Colonic mucosa (tissue), 4 donors: ENCODE measurements around the gene CYBRD1. TPM values are rescaled to one million over a fixed set of nuclear protein-coding genes. Genes with fewer than 3 reads are reported as not detected.

Experiments
- DNase-seq: peaks from one replicate; pipeline ENCODE4 v3.0.0-alpha.2; 2020
- H3K27ac ChIP-seq: fragments of 200-600 bp; one replicate; pipeline ENCODE4 v1.8.0; 2021
- H3K27me3 ChIP-seq: fragments of 200-600 bp; one replicate; pipeline ENCODE4 v1.8.0; 2021
- H3K36me3 ChIP-seq: fragments of 200-600 bp; one replicate; pipeline ENCODE4 v1.8.0; 2021
- H3K4me1 ChIP-seq: fragments of 200-600 bp; one replicate; pipeline ENCODE4 v1.8.0; 2021; ENCODE audit warnings: mild to moderate bottlenecking
- H3K4me3 ChIP-seq: fragments of 200-600 bp; one replicate; pipeline ENCODE4 v1.8.0; 2021
- H3K9ac ChIP-seq, 2 donors: one replicate each; pipeline ENCODE4 v1.7.0; 2013; ENCODE audit warnings: control low read depth in 2 of 2, low read depth in 2 of 2, low read length in 2 of 2
- H3K9me3 ChIP-seq: fragments of 200-600 bp; one replicate; pipeline ENCODE4 v1.8.0; 2021
- intact Hi-C: fragments of 100-400 bp; cut with DNase I; formaldehyde crosslinking; loops from one replicate; pipeline ENCODE4 v1.14.1; 2022
- total RNA-seq, 2 donors: library from RNA; stranded (reverse); fragmentation: NEBNext Ultra II Directional in 1 of 2; extraction: Animal tissue kit (Norgen Biotek cat#: 25700) in 1 of 2; gene quantifications; one replicate each; pipeline ENCODE4 v1.2.1, GENCODE V29; 2021
- TF ChIP-seq, protein P1 (sequence below): fragments of 200-600 bp; IDR thresholded peaks from one replicate; pipeline ENCODE4 v1.8.0; 2022; ENCODE audit warnings: antibody characterized with exemption, mild to moderate bottlenecking
- donor health status: healthy.
- donor health status: DM: no; HTN: no; CAD: no.
- donor health status: DM: no; HTN: no; CAD: no.

Gene CYBRD1
- total RNA-seq, 2 donors from 2014 or later: 12.4 to 35.6 TPM

DNA sequence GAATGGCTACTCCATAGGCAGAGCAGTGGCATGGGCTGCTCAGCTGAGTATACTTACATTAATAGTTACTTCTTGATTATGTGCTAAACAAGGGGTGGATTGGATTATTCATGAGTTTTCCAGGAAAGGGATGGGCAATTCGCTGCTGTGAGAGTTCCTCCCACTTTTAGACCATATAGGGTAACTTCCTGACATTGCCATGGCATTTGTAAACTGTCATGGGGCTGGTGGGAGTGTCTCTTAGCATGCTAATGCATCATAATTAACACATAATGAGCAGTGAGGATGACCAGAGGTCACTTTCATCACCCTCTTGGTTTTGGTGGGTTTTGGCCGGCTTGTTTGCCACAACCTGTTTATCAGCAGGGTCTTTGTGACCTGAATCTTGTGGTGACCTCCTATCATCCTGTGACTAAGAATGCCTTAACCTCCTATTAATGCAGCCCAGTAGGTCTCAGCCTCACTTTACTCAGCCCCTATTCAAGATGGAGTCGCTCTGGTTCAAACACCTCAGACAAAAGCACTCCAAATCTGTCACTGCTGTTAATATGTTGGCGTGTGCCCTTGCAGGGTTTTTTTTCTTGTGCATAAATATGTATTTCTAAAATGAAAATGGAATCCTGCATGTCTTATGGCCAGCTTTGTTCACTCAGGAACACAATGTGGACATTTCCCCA is 56.0 kb downstream of the CYBRD1 start:
- Histone ChIP-seq H3K36me3 (no peaks in the 10 kb centered on the region), H3K9me3 (no peaks in the 10 kb centered on the region), H3K4me1 (no peaks in the 10 kb centered on the region), H3K4me3 (no peak overlapping the region), H3K27me3 (no peaks in the 10 kb centered on the region), H3K27ac (no peak overlapping the region), H3K9ac (no peak overlapping the region)
- intact Hi-C loops: loop anchor here (10.0 kb wide), 1 partner anchor 527 kb away; the partner anchor contains the start of gene DLX2
- no peak for DNase-seq
- TF ChIP-seq, protein P1, sequence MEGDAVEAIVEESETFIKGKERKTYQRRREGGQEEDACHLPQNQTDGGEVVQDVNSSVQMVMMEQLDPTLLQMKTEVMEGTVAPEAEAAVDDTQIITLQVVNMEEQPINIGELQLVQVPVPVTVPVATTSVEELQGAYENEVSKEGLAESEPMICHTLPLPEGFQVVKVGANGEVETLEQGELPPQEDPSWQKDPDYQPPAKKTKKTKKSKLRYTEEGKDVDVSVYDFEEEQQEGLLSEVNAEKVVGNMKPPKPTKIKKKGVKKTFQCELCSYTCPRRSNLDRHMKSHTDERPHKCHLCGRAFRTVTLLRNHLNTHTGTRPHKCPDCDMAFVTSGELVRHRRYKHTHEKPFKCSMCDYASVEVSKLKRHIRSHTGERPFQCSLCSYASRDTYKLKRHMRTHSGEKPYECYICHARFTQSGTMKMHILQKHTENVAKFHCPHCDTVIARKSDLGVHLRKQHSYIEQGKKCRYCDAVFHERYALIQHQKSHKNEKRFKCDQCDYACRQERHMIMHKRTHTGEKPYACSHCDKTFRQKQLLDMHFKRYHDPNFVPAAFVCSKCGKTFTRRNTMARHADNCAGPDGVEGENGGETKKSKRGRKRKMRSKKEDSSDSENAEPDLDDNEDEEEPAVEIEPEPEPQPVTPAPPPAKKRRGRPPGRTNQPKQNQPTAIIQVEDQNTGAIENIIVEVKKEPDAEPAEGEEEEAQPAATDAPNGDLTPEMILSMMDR: no peak

DNA sequence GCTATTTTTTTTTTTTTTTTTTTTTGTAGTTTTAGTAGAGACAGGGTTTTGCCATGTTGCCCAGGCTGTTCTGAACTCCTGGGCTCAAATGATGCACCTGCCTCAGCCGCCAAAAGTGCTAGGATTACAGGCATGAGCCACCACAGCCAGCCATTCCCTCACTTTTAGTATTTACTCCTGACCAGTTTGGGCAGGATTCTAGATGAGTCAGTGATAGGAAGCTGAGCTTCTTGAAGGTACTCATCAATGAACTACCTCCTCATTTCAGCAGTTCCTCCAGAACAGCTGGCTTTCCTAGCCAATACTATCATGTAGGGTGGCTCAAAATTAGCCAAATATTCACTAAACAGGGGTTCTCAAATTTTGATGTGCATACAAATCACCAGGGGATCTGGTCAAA is 57.2 kb downstream of the CYBRD1 start:
- no peak overlapping the region for H3K27ac ChIP-seq
- H3K9me3 ChIP-seq: no peaks in the 10 kb centered on the region
- no peaks in the 10 kb centered on the region for H3K36me3 ChIP-seq
- H3K27me3 ChIP-seq: no peaks in the 10 kb centered on the region
- H3K4me3 ChIP-seq: no peak overlapping the region
- DNase-seq: no peak
- no peak overlapping the region for H3K9ac ChIP-seq
- intact Hi-C loops: loop anchor here (10.0 kb wide), 1 partner anchor 525 kb away; the partner anchor contains the start of gene DLX2
- H3K4me1 ChIP-seq: no peaks in the 10 kb centered on the region
- TF ChIP-seq, protein P1: no peak

DNA sequence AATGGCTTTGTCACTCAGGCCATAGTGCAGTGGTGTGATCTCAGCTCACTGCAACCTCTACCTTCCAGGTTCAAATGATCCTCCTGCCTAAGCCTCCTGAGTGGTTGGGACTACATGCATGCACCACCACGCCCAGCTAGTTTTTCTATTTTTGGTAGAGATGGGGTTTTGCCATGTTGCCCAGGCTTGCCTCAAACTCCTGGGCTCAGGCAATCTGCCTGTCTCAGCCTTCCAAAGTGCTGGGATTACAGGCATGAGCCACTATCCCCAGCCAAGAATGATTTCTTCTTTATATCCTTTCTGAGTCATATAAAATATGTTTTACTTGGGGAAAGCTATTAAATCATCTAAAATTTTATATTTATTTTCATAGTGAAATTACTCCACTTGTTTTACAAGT is 61.3 kb downstream of the CYBRD1 start:
- TF ChIP-seq, protein P1: no peak
- DNase-seq: no peak

DNA sequence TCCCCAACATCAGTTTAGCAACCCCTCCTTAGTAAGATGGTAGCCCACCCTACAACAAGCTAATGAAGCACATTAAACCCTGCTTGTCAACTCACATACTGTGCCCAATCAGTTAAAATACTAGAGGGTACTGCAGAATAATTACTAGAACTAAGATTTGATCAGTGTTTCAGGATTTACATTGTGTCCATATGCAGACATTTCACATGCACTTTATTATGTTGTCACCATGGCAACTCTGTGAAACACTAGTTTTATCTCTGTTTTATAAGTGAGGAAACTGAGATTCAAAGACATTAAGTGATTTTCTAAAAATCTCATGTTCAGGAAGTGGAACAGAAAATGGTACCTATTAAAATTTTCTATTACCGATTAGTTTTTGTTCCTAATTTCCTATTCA is 61.7 kb downstream of the CYBRD1 start:
- DNase-seq: no peak
- Histone ChIP-seq H3K4me3 (no peak overlapping the region), H3K36me3 (no peaks in the 10 kb centered on the region), H3K9me3 (no peaks in the 10 kb centered on the region), H3K27ac (no peak overlapping the region), H3K27me3 (no peaks in the 10 kb centered on the region), H3K9ac (no peak overlapping the region), H3K4me1 (no peaks in the 10 kb centered on the region)
- TF ChIP-seq, protein P1: no peak
- intact Hi-C loops: no loop called here

More for the DNA sequence above, 61.3 kb downstream of the CYBRD1 start:
- Histone ChIP-seq H3K4me3 (no peak overlapping the region), H3K4me1 (no peaks in the 10 kb centered on the region), H3K27me3 (no peaks in the 10 kb centered on the region), H3K27ac (no peak overlapping the region), H3K9ac (no peak overlapping the region), H3K9me3 (no peaks in the 10 kb centered on the region), H3K36me3 (no peaks in the 10 kb centered on the region)
- intact Hi-C loops: no loop called here

DNA sequence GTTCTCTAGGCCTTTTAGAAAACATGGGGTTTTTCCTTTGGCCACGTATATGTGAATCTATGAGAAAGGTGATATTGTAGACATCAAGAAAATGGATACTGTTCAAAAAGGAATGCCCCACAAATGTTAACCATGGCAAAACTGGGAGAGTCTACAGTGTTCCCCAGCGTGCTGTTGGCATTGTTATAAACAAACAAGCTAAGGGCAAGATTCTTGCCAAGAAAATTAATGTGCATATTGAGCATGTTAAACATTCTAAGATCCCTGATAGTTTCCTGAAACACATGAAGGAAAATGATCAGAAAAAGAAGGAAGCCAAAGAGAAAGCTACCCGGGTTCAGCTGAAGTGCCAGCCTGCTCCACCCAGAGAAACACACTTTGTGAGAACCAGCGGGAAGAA is 64.9 kb downstream of the CYBRD1 start:
- intact Hi-C loops: no loop called here
- Histone ChIP-seq H3K9me3 (no peaks in the 10 kb centered on the region), H3K9ac (no peak overlapping the region), H3K4me1 (no peaks in the 10 kb centered on the region), H3K4me3 (no peak overlapping the region), H3K27ac (no peak overlapping the region), H3K27me3 (no peaks in the 10 kb centered on the region), H3K36me3 (no peaks in the 10 kb centered on the region)
- TF ChIP-seq, protein P1: no peak
- no peak for DNase-seq
